DLD1 (cell line): Measurements from ENCODE around the gene MYLK.
"Not testable (repeated sequence)": the region's sequence is repeated elsewhere in the genome, so short reads cannot be mapped to it uniquely, and the experiment has no call there.

Experiments used
- in situ Hi-C: cut with HindIII; loops from 2 replicates; pipeline ENCODE4 v1.10.0; 2017; ENCODE audit warnings: low sequenced_read_pairs

MYLK gene, protein sequence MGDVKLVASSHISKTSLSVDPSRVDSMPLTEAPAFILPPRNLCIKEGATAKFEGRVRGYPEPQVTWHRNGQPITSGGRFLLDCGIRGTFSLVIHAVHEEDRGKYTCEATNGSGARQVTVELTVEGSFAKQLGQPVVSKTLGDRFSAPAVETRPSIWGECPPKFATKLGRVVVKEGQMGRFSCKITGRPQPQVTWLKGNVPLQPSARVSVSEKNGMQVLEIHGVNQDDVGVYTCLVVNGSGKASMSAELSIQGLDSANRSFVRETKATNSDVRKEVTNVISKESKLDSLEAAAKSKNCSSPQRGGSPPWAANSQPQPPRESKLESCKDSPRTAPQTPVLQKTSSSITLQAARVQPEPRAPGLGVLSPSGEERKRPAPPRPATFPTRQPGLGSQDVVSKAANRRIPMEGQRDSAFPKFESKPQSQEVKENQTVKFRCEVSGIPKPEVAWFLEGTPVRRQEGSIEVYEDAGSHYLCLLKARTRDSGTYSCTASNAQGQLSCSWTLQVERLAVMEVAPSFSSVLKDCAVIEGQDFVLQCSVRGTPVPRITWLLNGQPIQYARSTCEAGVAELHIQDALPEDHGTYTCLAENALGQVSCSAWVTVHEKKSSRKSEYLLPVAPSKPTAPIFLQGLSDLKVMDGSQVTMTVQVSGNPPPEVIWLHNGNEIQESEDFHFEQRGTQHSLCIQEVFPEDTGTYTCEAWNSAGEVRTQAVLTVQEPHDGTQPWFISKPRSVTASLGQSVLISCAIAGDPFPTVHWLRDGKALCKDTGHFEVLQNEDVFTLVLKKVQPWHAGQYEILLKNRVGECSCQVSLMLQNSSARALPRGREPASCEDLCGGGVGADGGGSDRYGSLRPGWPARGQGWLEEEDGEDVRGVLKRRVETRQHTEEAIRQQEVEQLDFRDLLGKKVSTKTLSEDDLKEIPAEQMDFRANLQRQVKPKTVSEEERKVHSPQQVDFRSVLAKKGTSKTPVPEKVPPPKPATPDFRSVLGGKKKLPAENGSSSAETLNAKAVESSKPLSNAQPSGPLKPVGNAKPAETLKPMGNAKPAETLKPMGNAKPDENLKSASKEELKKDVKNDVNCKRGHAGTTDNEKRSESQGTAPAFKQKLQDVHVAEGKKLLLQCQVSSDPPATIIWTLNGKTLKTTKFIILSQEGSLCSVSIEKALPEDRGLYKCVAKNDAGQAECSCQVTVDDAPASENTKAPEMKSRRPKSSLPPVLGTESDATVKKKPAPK (N-terminal part only)

DNA sequence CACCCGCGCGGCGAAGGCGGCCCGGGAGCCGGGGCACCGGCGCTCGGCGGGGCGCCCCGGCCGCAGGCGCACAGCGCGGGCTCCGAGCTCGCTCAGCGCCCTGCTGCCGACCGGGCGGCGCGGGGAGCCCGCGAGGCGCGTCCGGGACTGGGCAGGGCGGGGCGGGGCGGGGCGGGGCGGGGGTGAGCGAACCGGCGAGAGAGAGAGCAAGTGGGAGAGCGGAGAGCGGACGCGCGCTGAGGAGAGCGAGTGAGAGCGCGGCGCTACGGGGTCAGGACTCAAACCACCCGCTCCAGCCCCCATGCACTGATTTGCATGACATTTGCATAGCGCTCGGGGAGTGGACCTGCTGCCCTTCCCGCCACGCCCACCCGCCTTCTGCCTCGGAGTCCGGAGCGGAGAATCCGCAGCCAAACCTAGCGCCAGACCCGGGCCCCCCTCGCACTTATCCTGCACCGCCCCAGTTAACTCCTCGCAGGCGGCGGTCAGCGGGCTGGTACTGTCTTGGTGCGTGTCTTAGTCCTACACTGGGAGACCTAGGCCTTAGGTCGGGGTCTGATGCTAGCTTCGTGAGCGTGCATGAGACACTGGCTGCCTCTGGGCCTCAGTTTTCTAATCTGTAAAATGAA is at the start of gene MYLK:
TSS of gene MYLK (minus strand) at position 130 of the 629 bp plus-strand sequence. CDS start 90,491 bp downstream, outside the sequence.
- in situ Hi-C loops = no loop called here

DNA sequence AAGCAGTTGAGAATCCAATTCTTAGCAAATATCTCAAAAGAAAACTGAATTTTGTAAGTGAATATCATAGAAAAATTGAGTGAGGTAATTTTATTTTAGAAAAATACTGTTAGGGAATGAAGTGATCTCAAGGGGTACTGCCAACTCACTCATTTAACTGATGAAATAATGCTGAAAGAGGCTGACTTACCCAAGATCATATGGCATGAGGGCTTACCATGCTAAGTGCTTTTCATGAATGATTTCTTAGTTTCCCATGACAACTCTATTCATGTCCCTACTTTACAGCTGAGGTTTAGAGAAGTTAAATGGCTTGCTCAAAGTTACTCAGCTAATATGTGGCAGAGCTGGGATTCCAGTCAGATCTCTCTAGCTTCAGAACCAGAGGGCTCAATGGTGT is 46.3 kb upstream of the MYLK start:
- in situ Hi-C loops = no loop called here

DNA sequence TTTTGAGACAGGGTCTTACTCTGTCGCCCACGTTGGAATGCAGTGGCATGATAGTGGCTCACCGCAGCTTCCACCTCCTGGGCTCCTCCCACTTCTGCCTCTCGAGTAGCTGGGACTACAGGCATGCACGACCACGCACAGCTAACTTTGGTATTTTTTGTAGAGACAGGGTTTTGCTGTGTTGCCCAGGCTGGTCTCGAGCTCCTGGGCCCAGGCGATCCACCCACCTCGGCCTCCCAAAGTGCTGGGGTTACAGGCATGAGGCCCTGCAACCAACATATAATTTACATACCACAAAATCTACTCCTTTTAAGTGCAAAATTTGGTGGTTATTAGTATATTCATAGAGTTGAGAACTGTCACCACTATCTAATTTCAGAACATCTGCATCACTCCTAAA is 45.2 kb upstream of the MYLK start:
- in situ Hi-C loops = no loop called here

DNA sequence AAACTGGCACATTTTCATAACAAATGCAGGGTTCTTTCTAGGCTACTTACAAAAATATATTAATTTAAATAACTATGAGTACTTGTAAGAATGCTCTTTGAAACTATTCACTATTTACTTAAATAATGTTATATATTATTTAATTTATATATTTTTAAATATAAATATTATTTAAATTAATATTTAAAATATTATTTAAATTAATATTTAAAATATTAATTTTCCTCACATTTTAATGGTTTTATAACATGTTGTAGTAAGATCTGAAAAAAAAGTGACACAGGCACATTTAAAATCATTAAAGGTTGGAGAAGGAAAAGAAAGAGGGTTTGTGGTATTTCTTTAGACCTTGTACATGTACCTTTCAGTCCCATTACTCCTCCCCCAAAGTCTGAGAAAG is 42.3 kb upstream of the MYLK start:
- in situ Hi-C loops = no loop called here

DNA sequence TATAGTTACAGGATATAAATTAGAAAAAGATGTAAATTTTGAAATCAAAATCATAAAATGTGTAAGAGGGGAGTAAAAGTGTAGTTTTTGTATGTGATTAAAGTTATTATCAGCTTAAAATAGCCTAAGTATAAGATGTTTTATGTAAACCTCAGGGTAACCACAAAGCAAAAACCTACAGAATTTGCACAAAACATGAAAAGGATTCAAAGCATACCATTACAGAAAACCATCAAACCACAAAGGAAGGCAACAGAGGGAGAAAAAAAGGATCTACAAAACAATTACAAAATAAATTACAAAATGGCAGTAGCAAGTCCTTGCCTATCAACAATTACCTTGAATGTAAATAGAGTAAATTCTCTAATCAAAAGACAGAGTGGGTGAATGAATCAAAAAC is 36.7 kb upstream of the MYLK start:
- in situ Hi-C loops = no loop called here

DNA sequence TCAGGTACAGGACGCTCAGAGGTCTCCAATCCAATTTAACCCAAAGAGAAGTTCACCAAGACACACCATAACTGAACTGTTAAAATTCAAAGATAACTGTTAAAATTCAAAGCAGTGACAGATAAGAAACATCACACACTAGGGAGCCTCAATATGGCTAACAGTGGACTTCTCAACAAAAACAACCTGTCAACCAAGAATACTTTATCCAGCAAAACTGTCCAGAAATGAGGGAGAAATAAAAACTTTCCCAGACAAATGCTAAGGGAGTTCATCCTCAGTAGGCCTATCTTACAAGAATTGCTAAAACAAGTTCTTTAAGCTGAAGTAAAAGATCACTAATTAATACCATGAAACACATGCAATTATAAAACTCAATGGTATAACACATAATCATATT is 36.3 kb upstream of the MYLK start:
- in situ Hi-C loops = no loop called here

DNA sequence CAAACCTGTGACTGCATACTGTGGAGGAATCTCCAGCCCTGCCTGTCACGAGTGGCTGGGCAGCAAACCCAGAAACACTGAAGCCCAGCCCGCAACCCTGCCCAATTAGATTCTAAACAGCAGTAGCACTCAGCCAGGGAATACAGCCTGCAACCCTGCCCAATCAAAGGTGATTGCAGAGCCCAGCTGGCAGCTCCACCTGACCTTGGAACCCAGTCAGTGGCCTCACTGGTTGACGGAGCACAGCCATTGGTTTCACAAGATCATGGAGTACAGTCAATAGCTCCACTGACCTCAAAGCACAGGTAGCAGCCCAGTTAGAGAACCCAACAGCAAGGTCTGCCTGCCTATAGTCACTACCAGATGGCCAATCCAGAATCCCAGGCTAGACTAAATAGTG is 35.2 kb upstream of the MYLK start:
- in situ Hi-C loops = no loop called here

DNA sequence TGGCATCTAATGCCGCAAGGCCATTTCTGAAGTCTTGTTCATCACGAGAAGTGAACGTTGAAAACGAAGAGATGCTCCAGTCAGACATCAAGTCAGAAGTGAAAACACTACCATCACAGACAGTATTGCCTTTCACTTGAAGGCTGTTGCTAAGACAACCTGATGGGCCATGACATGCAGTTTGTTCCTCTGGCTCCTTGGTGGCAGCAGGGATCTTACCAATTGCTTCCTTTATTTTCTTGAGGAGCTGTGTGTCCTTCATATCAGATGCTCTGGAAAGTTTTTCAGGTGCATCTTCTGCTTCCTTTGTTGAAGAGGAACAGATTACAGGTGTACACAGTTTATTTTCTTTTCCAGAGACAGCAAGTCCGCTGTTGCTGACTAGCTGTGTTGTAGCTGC is 30.7 kb upstream of the MYLK start:
- in situ Hi-C loops = no loop called here

DNA sequence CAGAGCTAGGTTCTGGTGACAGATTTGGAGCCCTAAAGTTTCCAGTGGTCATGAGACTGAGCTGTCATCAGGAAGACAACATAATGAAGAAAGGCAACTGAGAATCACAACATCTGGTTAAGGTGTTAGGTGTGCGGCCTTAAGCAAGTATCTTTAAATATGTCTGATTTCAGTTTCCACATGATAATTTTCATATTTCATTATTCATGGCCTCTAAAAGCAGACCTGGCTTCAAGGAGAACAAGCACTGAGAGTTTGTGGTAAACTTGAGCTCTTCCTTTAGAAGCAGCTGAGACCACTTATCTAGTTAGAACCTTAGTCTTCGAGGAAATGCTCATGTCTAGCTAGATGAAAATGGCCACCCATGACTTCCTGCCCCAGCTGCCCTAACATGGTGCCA is 25.7 kb upstream of the MYLK start:
- in situ Hi-C loops = no loop called here

DNA sequence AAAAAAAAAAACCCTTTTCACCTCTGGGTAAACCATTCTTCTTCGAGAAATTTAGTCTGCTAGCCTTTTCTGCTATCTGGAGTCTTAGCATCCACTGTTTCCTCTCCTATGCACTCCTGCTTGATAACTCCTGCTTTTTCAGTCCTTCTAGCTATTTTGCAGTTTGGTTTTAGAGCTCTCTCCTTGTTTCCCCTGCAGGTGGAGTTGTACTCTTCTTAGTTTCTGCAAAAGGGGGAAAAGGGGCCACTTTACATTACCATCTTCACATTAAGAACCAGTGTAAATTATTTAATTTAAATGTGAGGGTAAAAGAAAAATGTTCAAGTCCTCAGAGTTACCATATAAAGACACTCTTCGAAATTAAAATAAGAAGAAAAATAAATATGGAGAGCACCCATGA is 23.6 kb upstream of the MYLK start:
- in situ Hi-C loops = no loop called here

DNA sequence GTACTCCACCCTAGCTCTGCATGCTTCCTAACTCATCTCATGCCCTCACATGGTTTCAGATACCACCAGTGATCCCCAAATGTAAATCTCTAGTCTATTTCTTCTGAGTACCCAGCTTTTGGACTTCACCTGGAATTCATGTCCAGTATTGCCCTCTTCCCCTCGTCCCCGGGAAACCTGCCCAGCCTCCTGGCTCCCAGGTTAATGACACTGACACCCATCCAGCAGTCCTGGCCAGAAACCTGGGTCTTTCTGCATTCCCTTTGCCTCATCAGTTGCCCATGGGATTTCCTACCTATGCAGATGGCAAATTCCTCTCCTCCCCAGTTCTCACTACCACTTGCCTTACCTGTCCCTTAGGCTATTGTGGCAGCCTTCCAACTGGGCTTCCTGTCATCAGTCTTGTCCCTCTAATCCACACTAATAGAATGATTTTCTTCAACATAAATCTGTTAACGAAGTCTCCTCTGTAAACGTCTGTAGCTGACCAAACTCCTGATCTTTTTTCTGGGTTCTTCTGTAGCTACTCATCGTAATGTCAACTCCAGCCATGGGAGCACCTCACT is 15.3 kb upstream of the MYLK start:
- in situ Hi-C loops = no loop called here

DNA sequence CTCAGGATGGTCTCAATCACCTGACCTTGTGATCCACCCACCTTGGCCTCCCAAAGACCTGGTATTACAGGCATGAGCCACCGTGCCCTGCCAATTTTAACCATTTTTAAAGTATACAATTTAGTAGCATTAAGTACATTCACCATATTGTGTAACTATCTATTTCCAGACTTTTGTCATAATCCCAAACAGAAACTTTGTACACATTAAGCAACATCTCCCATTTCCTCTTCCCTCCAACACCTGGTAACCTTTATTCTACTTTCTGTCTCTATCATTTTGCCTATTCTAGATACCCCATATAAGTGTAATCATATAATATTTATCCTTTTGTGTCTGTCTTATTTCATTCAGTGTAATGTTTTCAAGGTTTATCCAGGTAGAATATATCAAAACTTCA is 8.9 kb upstream of the MYLK start:
- in situ Hi-C loops = no loop called here

DNA sequence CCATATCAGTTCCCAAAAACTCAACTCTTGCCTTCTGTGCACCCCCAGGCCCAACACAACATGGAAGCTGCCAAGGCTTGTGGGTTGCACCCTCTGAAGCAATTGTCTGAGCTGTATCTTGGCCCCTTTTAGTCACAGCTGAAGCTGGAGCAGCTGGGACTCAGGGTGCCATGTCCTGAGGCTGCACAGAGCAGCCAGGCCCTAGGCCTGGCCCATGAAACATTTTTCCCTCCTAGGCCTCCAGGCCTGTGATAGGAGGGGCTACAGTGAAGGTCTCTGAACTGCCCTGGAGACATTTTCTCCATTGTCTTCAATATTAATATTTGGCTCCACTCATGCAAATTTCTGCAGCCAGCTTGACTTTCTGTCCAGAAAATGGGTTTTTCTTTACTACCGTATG is 8.1 kb upstream of the MYLK start:
- in situ Hi-C loops = no loop called here

DNA sequence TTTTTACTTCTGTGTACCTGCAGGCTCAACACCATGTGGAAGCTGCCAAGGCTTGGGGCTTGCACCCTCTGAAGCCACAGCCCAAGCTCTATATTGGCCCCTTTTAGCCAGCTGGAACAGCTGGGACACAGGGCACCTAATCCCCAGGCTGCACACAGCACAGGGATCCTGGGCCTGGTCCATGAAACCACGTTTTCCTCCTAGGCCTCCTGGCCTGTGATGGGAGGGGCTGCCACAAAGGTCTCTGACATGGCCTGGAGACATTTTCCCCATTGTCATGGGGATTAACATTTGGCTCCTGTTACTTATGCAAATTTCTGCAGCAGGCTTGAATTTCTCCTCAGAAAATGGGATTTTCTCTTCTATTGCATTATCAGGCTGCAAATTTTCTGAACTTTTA is 6.9 kb upstream of the MYLK start:
- in situ Hi-C loops = not testable (repeated sequence)

DNA sequence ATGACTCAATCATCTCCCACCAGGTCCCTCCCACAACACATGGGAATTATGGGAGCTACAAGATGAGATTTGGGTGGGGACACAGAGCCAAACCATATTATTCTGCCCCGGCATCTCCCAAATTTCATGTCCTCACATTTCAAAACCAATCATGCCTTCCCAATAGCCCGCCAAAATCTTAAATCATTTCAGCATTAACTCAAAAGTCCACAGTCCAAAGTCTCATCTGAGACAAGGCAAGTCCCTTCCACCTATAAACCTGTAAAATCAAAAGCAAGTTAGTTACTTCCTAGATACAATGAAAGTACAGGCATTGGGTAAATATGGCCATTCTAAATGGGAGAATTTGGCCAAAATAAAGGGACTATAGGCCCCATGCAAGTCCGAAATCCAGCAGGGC is 6.0 kb upstream of the MYLK start:
- in situ Hi-C loops = not testable (repeated sequence)

DNA sequence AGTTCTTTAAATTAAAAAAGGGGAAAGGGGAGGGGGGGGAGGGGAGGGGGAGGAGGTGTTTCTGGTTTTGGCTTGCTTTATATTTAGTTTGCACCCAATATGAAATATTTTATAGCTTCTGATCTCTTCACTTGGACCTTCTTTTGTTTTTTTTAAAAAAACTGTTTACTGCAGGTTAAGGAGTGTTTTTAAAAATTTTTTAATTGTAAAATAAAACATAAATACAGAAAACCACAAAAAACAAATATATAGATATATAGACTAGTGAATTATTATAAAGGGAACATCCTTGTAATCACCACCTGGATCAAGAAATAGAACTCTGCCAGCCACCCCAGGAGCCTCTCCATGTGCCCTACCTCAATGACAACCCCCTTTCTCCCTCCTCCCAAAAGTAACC is 861 bp upstream of the MYLK start:
- in situ Hi-C loops = no loop called here

DNA sequence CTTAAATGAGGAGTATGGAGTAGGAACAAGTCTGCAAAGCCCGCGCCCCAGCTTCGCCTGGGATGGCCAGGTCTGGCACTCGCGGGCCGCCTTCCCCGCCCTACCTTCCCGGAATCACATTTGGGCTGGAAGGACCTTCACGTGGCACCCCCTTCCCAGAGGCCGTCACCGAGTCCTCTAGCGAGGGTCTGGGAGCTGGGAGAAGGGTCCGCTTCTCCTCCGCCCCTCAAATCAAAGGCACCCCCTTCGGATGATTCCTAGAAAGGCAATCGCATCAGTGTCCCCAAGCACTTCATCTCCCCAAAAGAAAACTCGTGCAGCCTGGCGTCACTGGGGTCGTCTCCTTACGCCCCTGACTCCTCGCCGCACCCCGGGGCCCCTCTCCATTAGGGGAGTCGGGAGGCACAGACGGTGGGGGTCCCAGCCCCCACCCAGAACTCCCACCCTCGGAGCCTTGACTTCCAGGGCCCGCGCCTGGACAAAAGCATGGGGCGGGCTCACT is 380 bp downstream of the MYLK start:
- in situ Hi-C loops = no loop called here

DNA sequence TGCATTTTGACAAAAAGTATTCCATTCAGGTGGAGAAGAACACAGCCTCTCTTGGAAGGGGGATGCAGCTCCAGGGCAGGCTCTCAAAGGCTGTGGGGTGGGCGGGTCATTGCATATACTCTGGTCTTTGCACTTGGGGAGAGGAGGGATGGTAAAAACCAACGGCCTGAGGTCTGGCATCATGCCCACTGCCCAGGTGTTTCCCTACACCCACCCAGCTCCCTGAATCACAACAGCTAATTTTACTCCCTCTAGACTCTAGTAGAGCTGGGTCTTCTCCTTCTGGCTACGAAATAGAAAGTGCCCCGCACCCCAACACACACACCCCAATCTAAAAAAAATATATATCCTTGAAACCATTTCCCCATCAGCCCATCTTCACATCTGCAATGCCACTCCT is 1.0 kb downstream of the MYLK start:
- in situ Hi-C loops = no loop called here

DNA sequence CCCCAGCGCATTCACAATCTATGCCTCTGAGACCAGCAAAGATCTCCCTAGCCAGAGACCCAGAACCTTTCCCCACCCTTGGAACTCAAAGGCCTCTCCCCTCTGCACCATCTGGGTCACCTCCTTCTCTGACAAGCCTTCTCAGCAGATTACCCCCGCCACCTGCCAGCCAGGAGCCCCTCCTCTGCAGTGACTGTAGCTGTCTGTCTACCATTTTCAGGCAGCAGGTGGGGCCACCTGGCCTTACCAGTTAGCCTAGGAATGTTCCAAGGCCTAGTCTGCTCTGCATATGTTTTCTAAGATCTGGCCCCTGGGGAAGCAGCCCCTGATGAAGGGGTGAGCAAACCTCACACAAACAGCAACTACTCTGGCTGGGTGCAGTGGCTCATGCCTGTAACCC is 2.4 kb downstream of the MYLK start:
- in situ Hi-C loops = no loop called here

DNA sequence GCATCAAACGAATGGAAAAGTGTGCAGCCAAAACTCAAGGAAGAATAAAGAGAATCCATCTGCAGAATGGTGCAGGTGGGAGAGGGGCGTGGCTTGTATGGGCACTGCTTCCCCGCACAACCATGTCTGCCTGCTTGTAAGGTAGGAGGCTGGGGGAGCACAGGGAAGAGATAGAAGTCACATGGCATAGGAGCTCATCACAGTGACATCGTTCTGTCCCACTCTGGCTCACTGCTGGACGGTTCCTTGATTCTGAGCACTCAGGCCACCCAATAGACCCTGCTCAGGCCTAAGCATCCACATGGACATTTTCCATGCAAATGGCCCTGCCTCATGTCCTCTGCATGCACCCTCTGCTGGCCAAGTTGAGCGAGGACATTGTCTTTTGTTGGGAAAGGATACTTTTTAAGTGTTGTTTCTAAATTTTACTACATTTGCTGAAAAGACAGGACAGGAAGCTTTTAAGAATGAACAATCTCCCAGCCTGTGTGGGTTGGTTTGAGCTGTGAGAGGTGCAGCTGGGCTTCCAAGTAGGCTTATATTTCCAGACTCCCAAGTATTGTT is 3.1 kb downstream of the MYLK start:
- in situ Hi-C loops = no loop called here
